ENCODE measurements around the gene SBF1. TPM values are rescaled to one million over a fixed set of nuclear protein-coding genes. Genes with fewer than 3 reads are reported as not detected.

SBF1 gene
- total RNA-seq, 1 donor from 2014 or later, result 144 TPM

DNA sequence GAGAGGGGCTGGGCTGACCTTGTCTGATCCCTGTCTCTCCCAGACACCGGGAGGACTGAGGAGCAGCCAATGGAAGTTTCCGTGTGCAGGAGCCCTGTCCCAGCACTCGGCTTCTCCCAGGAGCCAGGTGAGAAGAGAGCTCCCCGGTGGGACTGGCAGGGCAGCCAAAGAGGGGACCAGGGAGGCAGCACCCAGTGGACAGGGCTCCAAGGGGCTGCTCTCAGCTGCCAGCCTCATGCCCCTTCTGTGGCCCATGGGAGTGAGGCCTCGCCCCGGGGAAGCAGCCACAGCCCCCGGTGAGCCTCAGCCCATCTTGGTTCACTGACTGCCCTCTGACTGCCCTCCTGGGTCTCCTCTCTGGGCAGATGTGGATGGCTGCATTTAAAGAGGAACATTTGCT is 43.8 kb upstream of the SBF1 start:
- no peak overlapping the region for H3K4me3 Mint-ChIP-seq
- DNase-seq (no peak), ATAC-seq (ENCODE audit: low read depth) (no peak)
- peaks cover 3% of the 10 kb centered on the region for H3K4me1 Mint-ChIP-seq
- peaks cover 65% of the 10 kb centered on the region for H3K36me3 Mint-ChIP-seq (ENCODE audit: low read depth)
- intact Hi-C loops (cut with micrococcal nuclease), result no loop called here
- H3K9me3 Mint-ChIP-seq, result no peaks in the 10 kb centered on the region
- ChIA-PET POLR2A (no interaction called here), CTCF (interaction anchor here (0.9 kb wide), 1 partner anchor 46 kb away, joined by 3 read pairs; no protein-coding TSS in a partner anchor)
- no peak overlapping the region for H3K27ac Mint-ChIP-seq
- no peak for TF ChIP-seq CTCF (IDR thresholded peaks at IDR 0.05)
- H3K27me3 Mint-ChIP-seq, result no peaks in the 10 kb centered on the region

- ChIA-PET POLR2A (interaction anchor here (1.1 kb wide), 1 partner anchor 10 kb away, joined by 4 read pairs; the partner anchor contains the start of genes LMF2 and NCAPH2), CTCF (no interaction called here)
- intact Hi-C loops (cut with micrococcal nuclease), result no loop called here
- H3K9me3 Mint-ChIP-seq, result no peaks in the 10 kb centered on the region
- DNase-seq (no peak), ATAC-seq (ENCODE audit: low read depth) (no peak)
- H3K27ac Mint-ChIP-seq, result no peak overlapping the region
- no peaks in the 10 kb centered on the region for H3K27me3 Mint-ChIP-seq
- TF ChIP-seq CTCF (IDR thresholded peaks at IDR 0.05), result no peak
- peaks cover 3% of the 10 kb centered on the region for H3K4me1 Mint-ChIP-seq
- H3K36me3 Mint-ChIP-seq (ENCODE audit: low read depth), result peaks cover 57% of the 10 kb centered on the region
- no peak overlapping the region for H3K4me3 Mint-ChIP-seq
Observed at GRCh38 chr22:50517495-50518260, 42.8 kb upstream of the SBF1 start.

DNA sequence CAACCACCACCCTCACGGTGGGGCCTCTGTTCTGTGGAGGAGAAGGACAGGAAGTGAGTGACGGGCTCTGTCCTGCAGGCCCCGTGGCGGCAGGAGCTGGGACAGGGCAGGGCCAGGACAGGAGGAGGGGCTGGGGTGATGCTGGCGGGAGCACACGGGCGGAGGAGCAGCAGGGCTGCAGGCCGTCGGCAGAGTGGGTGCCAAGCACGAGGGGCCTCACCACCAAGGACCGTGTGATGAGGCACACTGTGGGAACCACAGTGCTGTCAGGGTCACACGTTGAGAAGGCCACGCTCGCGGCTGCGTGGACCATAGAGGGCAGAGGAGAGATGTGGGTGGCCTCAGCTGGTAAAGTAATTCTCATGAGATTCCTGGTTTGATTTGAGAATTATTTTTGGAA is 42.1 kb upstream of the SBF1 start:
- DNase-seq, result no peak

DNA sequence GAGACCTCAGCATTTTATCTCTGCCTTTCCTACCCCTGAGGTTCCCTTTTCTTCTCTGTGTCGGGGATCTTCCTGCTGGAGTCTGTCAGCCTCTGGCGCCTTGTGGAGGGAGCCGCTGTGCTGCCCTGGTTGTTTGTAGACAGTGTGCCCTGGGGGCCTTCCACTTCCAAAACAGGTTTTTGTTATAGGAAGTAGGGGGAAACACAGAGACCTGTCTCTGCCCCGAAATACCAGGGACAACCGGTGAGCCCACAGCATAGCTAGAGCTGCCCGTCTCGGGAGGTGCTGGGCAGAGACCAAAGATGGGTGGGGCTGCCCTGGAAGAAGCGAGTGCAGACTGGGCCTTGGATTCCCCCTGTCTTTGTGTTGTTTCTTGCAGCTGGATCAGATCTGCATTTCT is 41.2 kb upstream of the SBF1 start:
- H3K4me3 Mint-ChIP-seq, result no peak overlapping the region
- no peaks in the 10 kb centered on the region for H3K9me3 Mint-ChIP-seq
- no peak for DNase-seq
- ChIA-PET CTCF (interaction anchor here (0.8 kb wide), 1 partner anchor 11 kb away, joined by 3 read pairs; no protein-coding TSS in a partner anchor), POLR2A (interaction anchor here (0.6 to 1.4 kb wide), 2 partner anchors 10 to 32 kb away, joined by 3 to 7 read pairs; partner anchors contain the start of gene SCO2)
- intact Hi-C loops (cut with micrococcal nuclease), result no loop called here
- TF ChIP-seq CTCF (IDR thresholded peaks at IDR 0.05), result no peak
- H3K36me3 Mint-ChIP-seq (ENCODE audit: low read depth), result peaks cover 51% of the 10 kb centered on the region
- H3K4me1 Mint-ChIP-seq, result peaks cover 3% of the 10 kb centered on the region
- H3K27ac Mint-ChIP-seq, result no peak overlapping the region
- ATAC-seq (ENCODE audit: low read depth), result no peak
- no peaks in the 10 kb centered on the region for H3K27me3 Mint-ChIP-seq

More for the DNA sequence above, 42.1 kb upstream of the SBF1 start:
- Mint-ChIP-seq H3K9me3 (no peaks in the 10 kb centered on the region), H3K27me3 (no peaks in the 10 kb centered on the region), H3K4me1 (peaks cover 3% of the 10 kb centered on the region), H3K27ac (no peak overlapping the region), H3K4me3 (no peak overlapping the region), H3K36me3 (ENCODE audit: low read depth) (peaks cover 56% of the 10 kb centered on the region)
- CTCF ChIA-PET, result no interaction called here
- intact Hi-C loops (cut with micrococcal nuclease), result no loop called here
- no peak for TF ChIP-seq CTCF (IDR thresholded peaks at IDR 0.05)
- no peak for ATAC-seq (ENCODE audit: low read depth)
- POLR2A ChIA-PET, result interaction anchor here (0.8 to 1.1 kb wide), 2 partner anchors 8 to 9 kb away, joined by 3 to 4 read pairs; partner anchors contain the start of genes LMF2 and NCAPH2

- TF ChIP-seq CTCF (IDR thresholded peaks at IDR 0.05), result no peak
- H3K27ac Mint-ChIP-seq, result no peak overlapping the region
- no peak overlapping the region for H3K4me3 Mint-ChIP-seq
- DNase-seq (no peak), ATAC-seq (ENCODE audit: low read depth) (no peak)
- no peaks in the 10 kb centered on the region for H3K9me3 Mint-ChIP-seq
- H3K36me3 Mint-ChIP-seq (ENCODE audit: low read depth), result peaks cover 38% of the 10 kb centered on the region
- H3K27me3 Mint-ChIP-seq, result no peaks in the 10 kb centered on the region
- intact Hi-C loops (cut with micrococcal nuclease), result no loop called here
- peaks cover 15% of the 10 kb centered on the region for H3K4me1 Mint-ChIP-seq
- ChIA-PET CTCF (no interaction called here), POLR2A (no interaction called here)
Observed at GRCh38 chr22:50513175-50513574, 38.3 kb upstream of the SBF1 start.

All from activated B cell treated with CpG ODN at 0.5 μM for 24 hours (primary cell).